Smooth muscle cell (in vitro differentiated cells): Measurements from ENCODE around the gene SVBP. TPM values are rescaled to one million over a fixed set of nuclear protein-coding genes. Genes with fewer than 3 reads are reported as not detected.

ENCODE experiments used
- DNase-seq: peaks from one replicate; lab custom pipeline; 2025; ENCODE audit not compliant: unreplicated experiment; lab: John Stamatoyannopoulos, UW
- H2AFZ ChIP-seq: fragments of 200-600 bp; sonication (generic); 2 replicates; pipeline ENCODE4 v1.6.0; 2016; ENCODE audit warnings: antibody characterized with exemption, low read depth, mild to moderate bottlenecking
- H3F3A ChIP-seq: fragments of 200-600 bp; sonication (generic); 2 replicates; pipeline ENCODE4 v1.6.0; 2017; ENCODE audit warnings: antibody characterized with exemption, low read depth
- H3K27ac ChIP-seq: fragments of 200-600 bp; sonication (generic); 2 replicates; pipeline ENCODE4 v1.5.1; 2016; ENCODE audit warnings: low read depth, mild to moderate bottlenecking
- H3K27me3 ChIP-seq: fragments of 200-600 bp; sonication (generic); 2 replicates; pipeline ENCODE4 v1.6.1; 2016; ENCODE audit warnings: low read depth, mild to moderate bottlenecking
- H3K36me3 ChIP-seq: fragments of 200-600 bp; sonication (generic); 2 replicates; pipeline ENCODE4 v1.5.1; 2016; ENCODE audit warnings: low read depth
- H3K4me1 ChIP-seq: fragments of 200-600 bp; sonication (generic); 2 replicates; pipeline ENCODE4 v1.5.1; 2016; ENCODE audit warnings: low read depth
- H3K4me2 ChIP-seq: fragments of 200-600 bp; sonication (generic); 2 replicates; pipeline ENCODE4 v1.6.0; 2016; ENCODE audit warnings: mild to moderate bottlenecking
- H3K4me3 ChIP-seq: fragments of 200-600 bp; sonication (generic); 2 replicates; pipeline ENCODE4 v1.5.1; 2016; ENCODE audit warnings: mild to moderate bottlenecking
- H3K79me2 ChIP-seq: fragments of 200-600 bp; sonication (generic); 2 replicates; pipeline ENCODE4 v1.6.0; 2016; ENCODE audit warnings: low read depth, mild to moderate bottlenecking
- H3K9ac ChIP-seq: fragments of 200-600 bp; sonication (generic); 2 replicates; pipeline ENCODE4 v1.6.0; 2016; ENCODE audit warnings: low read depth
- H3K9me3 ChIP-seq: fragments of 200-600 bp; sonication (generic); replicated peaks from 2 replicates; pipeline ENCODE4 v1.5.1; 2016; ENCODE audit warnings: low read depth
- H4K20me1 ChIP-seq: fragments of 200-600 bp; sonication (generic); 2 replicates; pipeline ENCODE4 v1.6.0; 2016; ENCODE audit warnings: low read depth
- WGBS: methylation state at CpG from one replicate; pipeline ENCODE4 v1.1.7; 2016; ENCODE audit warnings: low lambda C conversion rate; 5-methylcytosine and 5-hydroxymethylcytosine counted together
- polyA plus RNA-seq: library from polyadenylated mRNA; unstranded; fragments of >200 nt; fragmentation: Nextera tagmentation; extraction: Ambion mirVana; gene quantifications from 2 replicates; pipeline ENCODE4 v1.2.1, GENCODE V29; 2016
- total RNA-seq: library from RNA; depleted of rRNA; stranded (reverse); fragments of >200 nt; gene quantifications from 2 replicates; pipeline ENCODE4 v1.2.3, GENCODE V29; 2014
- TF ChIP-seq, protein P1 (sequence below): fragments of 200-600 bp; sonication (generic); IDR thresholded peaks from 2 replicates; pipeline ENCODE4 v1.5.1; 2017; ENCODE audit warnings: borderline replicate concordance, mild to moderate bottlenecking, antibody characterized with exemption; ENCODE audit not compliant: insufficient read depth, poor library complexity, severe bottlenecking

SVBP gene
- total and polyA plus RNA-seq, 2 experiments from 2014 or later, result 31.5 to 32.5 TPM

GRCh38 chr1:42852608-42852980, 35.4 kb upstream of the SVBP start:
- peaks cover 19% of the 10 kb centered on the region for H3K36me3 ChIP-seq
- peaks cover 8% of the 10 kb centered on the region for H3K79me2 ChIP-seq
- no peaks in the 10 kb centered on the region for H3F3A ChIP-seq
- H3K9ac ChIP-seq, result no peak overlapping the region
- H3K27me3 ChIP-seq, result no peaks in the 10 kb centered on the region
- DNase-seq, result no peak
- peaks cover 5% of the 10 kb centered on the region for H3K4me1 ChIP-seq
- H2AFZ ChIP-seq, result no peak overlapping the region
- H3K27ac ChIP-seq, result no peak overlapping the region
- no peaks in the 10 kb centered on the region for H4K20me1 ChIP-seq
- no peak overlapping the region for H3K4me3 ChIP-seq
- no peaks in the 10 kb centered on the region for H3K9me3 ChIP-seq
- H3K4me2 ChIP-seq, result no peak overlapping the region
- 50% methylated on average over 2 of the region's 2 CpGs for WGBS
- TF ChIP-seq, protein P1, sequence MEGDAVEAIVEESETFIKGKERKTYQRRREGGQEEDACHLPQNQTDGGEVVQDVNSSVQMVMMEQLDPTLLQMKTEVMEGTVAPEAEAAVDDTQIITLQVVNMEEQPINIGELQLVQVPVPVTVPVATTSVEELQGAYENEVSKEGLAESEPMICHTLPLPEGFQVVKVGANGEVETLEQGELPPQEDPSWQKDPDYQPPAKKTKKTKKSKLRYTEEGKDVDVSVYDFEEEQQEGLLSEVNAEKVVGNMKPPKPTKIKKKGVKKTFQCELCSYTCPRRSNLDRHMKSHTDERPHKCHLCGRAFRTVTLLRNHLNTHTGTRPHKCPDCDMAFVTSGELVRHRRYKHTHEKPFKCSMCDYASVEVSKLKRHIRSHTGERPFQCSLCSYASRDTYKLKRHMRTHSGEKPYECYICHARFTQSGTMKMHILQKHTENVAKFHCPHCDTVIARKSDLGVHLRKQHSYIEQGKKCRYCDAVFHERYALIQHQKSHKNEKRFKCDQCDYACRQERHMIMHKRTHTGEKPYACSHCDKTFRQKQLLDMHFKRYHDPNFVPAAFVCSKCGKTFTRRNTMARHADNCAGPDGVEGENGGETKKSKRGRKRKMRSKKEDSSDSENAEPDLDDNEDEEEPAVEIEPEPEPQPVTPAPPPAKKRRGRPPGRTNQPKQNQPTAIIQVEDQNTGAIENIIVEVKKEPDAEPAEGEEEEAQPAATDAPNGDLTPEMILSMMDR, result no peak

- H3K9me3 ChIP-seq, result no peaks in the 10 kb centered on the region
- H3K4me3 ChIP-seq, result no peak overlapping the region
- no peak overlapping the region for H3K4me2 ChIP-seq
- no peaks in the 10 kb centered on the region for H4K20me1 ChIP-seq
- TF ChIP-seq, protein P1, result no peak
- no peak overlapping the region for H3K9ac ChIP-seq
- DNase-seq, result no peak
- H3F3A ChIP-seq, result no peaks in the 10 kb centered on the region
- no peaks in the 10 kb centered on the region for H3K27me3 ChIP-seq
- H3K27ac ChIP-seq, result no peak overlapping the region
- H3K4me1 ChIP-seq, result peaks cover 10% of the 10 kb centered on the region
- H2AFZ ChIP-seq, result no peak overlapping the region
- H3K36me3 ChIP-seq, result peaks cover 19% of the 10 kb centered on the region
- H3K79me2 ChIP-seq, result peaks cover 13% of the 10 kb centered on the region
- WGBS, result 92% methylated on average over 2 of the region's 2 CpGs
Observed at GRCh38 chr1:42851960-42852607, 34.9 kb upstream of the SVBP start.

DNA sequence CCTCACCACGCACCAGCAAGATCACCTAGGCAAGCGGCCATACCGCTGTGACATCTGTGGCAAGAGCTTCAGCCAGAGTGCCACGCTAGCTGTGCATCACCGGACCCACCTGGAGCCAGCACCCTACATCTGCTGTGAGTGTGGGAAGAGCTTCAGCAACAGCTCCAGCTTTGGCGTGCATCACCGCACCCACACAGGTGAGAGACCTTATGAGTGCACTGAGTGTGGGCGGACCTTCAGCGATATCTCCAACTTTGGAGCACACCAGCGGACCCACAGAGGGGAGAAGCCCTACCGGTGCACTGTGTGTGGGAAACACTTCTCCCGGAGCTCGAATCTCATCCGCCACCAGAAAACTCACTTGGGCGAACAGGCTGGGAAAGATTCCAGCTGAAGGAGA, 34.2 kb upstream of the SVBP start:
- H3K36me3 ChIP-seq, result peaks cover 19% of the 10 kb centered on the region
- TF ChIP-seq, protein P1, result no peak
- no peaks in the 10 kb centered on the region for H3F3A ChIP-seq
- H3K79me2 ChIP-seq, result peaks cover 14% of the 10 kb centered on the region
- no peak overlapping the region for H3K4me3 ChIP-seq
- H3K4me2 ChIP-seq, result no peak overlapping the region
- no peak for DNase-seq
- H2AFZ ChIP-seq, result no peak overlapping the region
- peaks cover 11% of the 10 kb centered on the region for H3K4me1 ChIP-seq
- no peak overlapping the region for H3K27ac ChIP-seq
- H3K9ac ChIP-seq, result no peak overlapping the region
- no peaks in the 10 kb centered on the region for H3K27me3 ChIP-seq
- H4K20me1 ChIP-seq, result no peaks in the 10 kb centered on the region
- 98% methylated on average over 15 of the region's 15 CpGs for WGBS
- H3K9me3 ChIP-seq, result no peaks in the 10 kb centered on the region

DNA sequence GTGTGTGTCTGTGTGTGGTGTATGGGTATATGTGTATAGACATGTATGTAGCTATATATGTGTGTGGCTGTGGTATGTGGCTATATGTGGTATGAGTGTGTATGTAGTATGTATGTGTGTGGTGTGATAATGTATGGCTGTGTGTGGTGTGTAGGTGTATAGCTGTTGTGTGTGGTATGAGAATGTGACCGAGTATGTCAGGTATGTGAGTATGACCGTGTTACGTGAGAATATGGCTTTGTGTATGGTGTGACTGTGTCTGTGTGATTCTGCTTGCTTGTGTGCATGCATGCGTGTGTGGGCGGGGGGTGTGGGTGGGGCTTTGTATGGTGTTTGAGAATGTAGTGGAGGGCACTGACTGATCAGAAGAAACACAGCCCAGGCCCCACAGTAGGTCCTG, 32.7 kb upstream of the SVBP start:
- Histone ChIP-seq H3F3A (no peaks in the 10 kb centered on the region), H3K27me3 (no peaks in the 10 kb centered on the region), H3K36me3 (peaks cover 19% of the 10 kb centered on the region), H2AFZ (no peak overlapping the region), H3K9ac (no peak overlapping the region), H3K4me1 (peaks cover 14% of the 10 kb centered on the region), H4K20me1 (no peaks in the 10 kb centered on the region), H3K4me2 (no peak overlapping the region), H3K4me3 (no peak overlapping the region), H3K9me3 (no peaks in the 10 kb centered on the region), H3K79me2 (peaks cover 14% of the 10 kb centered on the region), H3K27ac (no peak overlapping the region)
- DNase-seq, result no peak
- 100% methylated on average over 3 of the region's 5 CpGs for WGBS
- TF ChIP-seq, protein P1, result no peak
